ENCODE data around the gene TXNRD1. TPM values are rescaled to one million over a fixed set of nuclear protein-coding genes. Genes with fewer than 3 reads are reported as not detected.
"Not testable (repeated sequence)": the region's sequence is repeated elsewhere in the genome, so short reads cannot be mapped to it uniquely, and the experiment has no call there.

TXNRD1 gene
- total and polyA plus RNA-seq, 2 of the 8 experiments (the other 6 are each of a cell fraction or from before 2014, with no cell fraction given): 56.8 to 127 TPM

GRCh38 chr12:104216521-104216924, 944 bp downstream of the TXNRD1 start (continued):
- no peak for TF ChIP-seq ATF2 (IDR thresholded peaks at IDR 0.05; ENCODE audit: low read length)
- TF ChIP-seq BCL11A (IDR thresholded peaks at IDR 0.05; ENCODE audit: low read depth in 2 of 2, low read length in 2 of 2): no peak
- TF ChIP-seq TCF12 (IDR thresholded peaks at IDR 0.05; ENCODE audit: low read depth, low read length): no peak
- TF ChIP-seq POLR2AphosphoS5 (IDR thresholded peaks at IDR 0.05; ENCODE audit: low read depth, low read length): no peak

- not testable (repeated sequence) for DNase-seq (ENCODE audit: low read depth in 1 of 2, low spot score in 2 of 2); H3K14ac ChIP-seq (ENCODE audit: insufficient read length); H3K9me3 ChIP-seq (ENCODE audit: insufficient read depth in 2 of 2, low read depth in 1 of 2, low read length in 1 of 2); H4K91ac ChIP-seq (replicated peaks; ENCODE audit: insufficient read length, low read length); H3K79me2 ChIP-seq (ENCODE audit: control insufficient read depth in 1 of 2, insufficient read depth in 2 of 2, low read length in 2 of 2); H2AFZ ChIP-seq (ENCODE audit: low read length); H3K4ac ChIP-seq (replicated peaks; ENCODE audit: insufficient read length, low read depth, low read length); H4K5ac ChIP-seq (ENCODE audit: insufficient read length, low read depth, low read length); FAIRE-seq; H3K27ac ChIP-seq (ENCODE audit: low read depth, low read length); H2BK12ac ChIP-seq (ENCODE audit: low read depth, low read length); H3K18ac ChIP-seq (ENCODE audit: extremely low read depth, low read length); H3K23me2 ChIP-seq (ENCODE audit: low read depth, low read length); H3K56ac ChIP-seq (replicated peaks; ENCODE audit: insufficient read length, low read depth, low read length); H3K23ac ChIP-seq (ENCODE audit: insufficient read length); H3K79me1 ChIP-seq (ENCODE audit: low read depth, low read length); H3K36me3 ChIP-seq (ENCODE audit: control insufficient read depth in 2 of 4, insufficient read depth in 4 of 4, low read length in 3 of 4); H3K4me3 ChIP-seq (ENCODE audit: extremely low read depth in 1 of 4, insufficient read depth in 2 of 4, low read depth in 3 of 4, low read length in 4 of 4); H2AK5ac ChIP-seq (ENCODE audit: low read depth, low read length); H2BK20ac ChIP-seq (ENCODE audit: low read length); H3K9ac ChIP-seq (replicated peaks in 1 of 4; ENCODE audit: extremely low read depth in 1 of 4, low read depth in 3 of 4, low read length in 3 of 4); H2BK120ac ChIP-seq (replicated peaks; ENCODE audit: low read depth, low read length); H2BK5ac ChIP-seq (ENCODE audit: low read depth, low read length); H4K20me1 ChIP-seq (replicated peaks in 1 of 2; ENCODE audit: control insufficient read depth in 1 of 2, insufficient read depth in 2 of 2, low read length in 2 of 2); H3K4me1 ChIP-seq (replicated peaks in 1 of 4; ENCODE audit: control insufficient read depth in 3 of 4, insufficient read depth in 4 of 4, low read length in 3 of 4); H3K4me2 ChIP-seq (ENCODE audit: insufficient read depth in 1 of 2, low read depth in 2 of 2, low read length in 2 of 2); H2BK15ac ChIP-seq (ENCODE audit: low read length); H4K8ac ChIP-seq (ENCODE audit: extremely low read depth, insufficient read depth, low read length)
- ChIA-PET POLR2A (ENCODE audit: partially characterized antibody) (interaction anchor here (0.6 to 1.3 kb wide), 3 partner anchors 68 to 73 kb away, joined by 3 read pairs; no protein-coding TSS in a partner anchor), CTCF (ENCODE audit: partially characterized antibody) (interaction anchor here (0.5 to 1.0 kb wide), 3 partner anchors 9 to 77 kb away, joined by 3 to 4 read pairs (median 4); no protein-coding TSS in a partner anchor)
- peaks cover 0 to 12% (median 10%) of the 10 kb centered on the region in 4 experiments; a peak in 6 of 7 replicates for H3K27me3 ChIP-seq (replicated peaks in 1 of 4; ENCODE audit: control insufficient read depth in 3 of 4, extremely low read depth in 1 of 4, insufficient read depth in 3 of 4, low read length in 3 of 4)
- 100% methylated on average over 2 of the region's 2 CpGs; no CpG with 5 or more reads in 1 of the 2 experiments for WGBS, 2 experiments (ENCODE audit: extremely low coverage in 1 of 2, insufficient coverage in 1 of 2, insufficient read length in 1 of 2, insufficient replicate concordance in 2 of 2, low coverage in 1 of 2, low lambda C conversion rate in 2 of 2, missing lambda C conversion rate in 1 of 2)
Measured at GRCh38 chr12:104218506-104218905, 2.9 kb downstream of the TXNRD1 start.

All from H1 (cell line).